GM19395 (cell line): Measurements from ENCODE around the gene SPAG7.

Experiments
- ATAC-seq: cut with Tn5 transposase; IDR thresholded peaks from one replicate; pipeline ENCODE4 v1.9.1; 2021; ENCODE audit warnings: mild to moderate bottlenecking, moderate library complexity; ENCODE audit not compliant: unreplicated experiment

The SPAG7 gene

GRCh38 chr17:4978726-4979125 is 11.1 kb upstream of the SPAG7 start:
- no peak for ATAC-seq

DNA sequence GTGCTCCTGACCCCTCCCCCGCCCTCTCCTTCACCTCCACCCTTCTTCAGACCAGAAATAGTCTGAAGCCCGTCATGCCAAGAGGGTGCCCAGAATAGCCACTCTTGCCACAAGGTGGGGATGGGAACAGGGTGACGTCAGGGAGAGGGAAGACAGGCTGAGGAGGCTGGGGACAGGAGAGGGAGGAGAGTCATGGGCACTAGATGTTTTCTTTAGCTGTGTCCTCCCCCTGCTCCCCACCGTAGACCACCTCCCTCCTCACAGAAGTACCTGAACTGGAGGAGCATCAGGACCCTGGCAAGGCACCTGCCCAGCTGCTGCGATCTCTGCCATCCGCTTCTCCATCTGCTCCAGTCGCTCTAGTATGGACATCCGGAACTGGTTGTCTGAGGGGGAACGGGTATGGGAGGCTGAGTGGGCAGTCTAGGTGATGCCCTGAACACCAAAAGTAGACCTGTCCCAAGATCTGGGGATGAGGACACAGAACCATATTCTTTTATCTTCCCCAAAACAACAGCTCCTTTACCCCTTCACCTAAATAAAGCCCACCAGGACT is 6.6 kb upstream of the SPAG7 start:
- no peak for ATAC-seq

DNA sequence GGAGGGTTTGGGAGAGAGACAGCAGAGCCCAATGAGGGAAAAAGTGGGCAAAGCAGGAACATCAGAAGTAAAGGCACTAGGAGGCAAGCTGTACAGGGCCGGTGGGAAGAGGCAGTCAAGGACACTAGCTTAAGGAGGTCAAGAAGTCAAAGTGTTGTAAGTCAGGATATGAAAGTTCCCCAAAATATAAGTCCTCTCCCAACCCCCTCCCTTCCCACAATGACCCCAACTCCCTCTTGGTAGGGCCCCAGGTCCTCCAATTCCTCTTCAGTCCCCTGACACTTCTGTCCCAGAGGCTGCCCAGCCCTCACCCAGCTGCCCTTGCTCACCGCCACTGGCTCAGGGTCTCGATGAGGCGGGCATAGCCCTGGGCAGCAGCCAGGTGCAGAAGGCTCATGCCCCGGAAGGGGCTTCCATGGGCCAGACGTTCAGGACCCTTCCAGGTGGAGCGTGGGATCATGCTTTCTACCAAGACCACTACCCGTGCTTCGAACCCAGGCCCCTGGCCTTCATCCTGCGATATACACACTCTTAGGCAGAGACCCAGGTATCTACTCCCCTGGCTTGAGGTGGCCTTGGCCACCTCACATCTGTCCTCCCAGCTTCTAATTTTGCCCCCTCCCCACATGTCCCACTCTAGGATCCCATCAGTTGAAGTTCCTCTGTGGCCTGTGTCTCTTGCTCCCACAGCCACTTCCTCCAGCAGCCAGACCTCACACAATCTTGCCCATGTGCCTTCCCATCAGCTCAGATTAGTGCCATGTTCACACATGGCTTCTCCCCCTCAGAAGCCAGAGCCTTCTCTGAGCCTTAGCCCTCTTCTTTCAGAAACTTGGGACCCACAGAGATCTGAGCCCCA is 5.9 kb upstream of the SPAG7 start:
- ATAC-seq: no peak

DNA sequence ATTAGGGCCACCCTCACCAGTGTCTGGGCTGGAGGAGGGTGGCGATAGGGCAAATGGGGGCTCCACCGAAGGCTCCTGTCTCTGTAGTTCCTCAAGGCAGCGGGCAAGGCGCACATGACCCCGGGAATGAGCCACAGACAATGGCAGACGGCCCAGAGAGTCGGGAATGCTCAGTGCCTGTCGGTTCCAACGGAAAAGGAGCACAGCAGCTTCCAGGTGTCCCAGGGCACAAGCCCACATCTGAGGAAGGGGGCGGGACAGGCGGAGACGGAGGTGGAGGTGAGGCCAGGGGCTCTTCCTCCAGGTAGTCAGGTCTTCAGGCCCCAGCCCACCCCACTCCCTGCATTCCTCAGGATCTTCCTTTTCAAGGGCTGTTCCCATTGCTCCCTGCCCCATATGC is 5.1 kb upstream of the SPAG7 start:
- ATAC-seq: no peak

GRCh38 chr17:4972322-4972721 is 4.7 kb upstream of the SPAG7 start:
- ATAC-seq: no peak

GRCh38 chr17:4971826-4972225 is 4.2 kb upstream of the SPAG7 start:
- ATAC-seq: no peak

DNA sequence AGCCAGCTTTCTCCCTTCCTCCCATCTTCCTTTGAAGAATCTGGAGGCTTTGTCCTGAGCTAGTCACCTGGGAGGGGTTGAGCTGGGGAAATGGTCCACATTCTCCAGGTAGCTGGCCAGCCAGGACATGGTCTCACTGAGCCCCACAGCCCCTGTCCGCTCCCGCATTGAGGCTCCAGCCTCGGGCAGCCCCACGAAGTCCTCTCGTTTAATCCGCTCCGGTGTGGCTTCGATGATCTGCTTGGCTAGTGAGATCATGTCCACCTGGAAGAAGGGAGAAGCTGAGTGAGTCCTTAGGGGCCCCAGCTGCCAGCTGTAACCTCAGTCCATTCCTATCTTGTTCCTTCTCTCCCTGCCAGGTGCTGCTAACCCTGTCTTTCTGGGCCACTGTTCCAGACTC is 2.7 kb upstream of the SPAG7 start:
- no peak for ATAC-seq

DNA sequence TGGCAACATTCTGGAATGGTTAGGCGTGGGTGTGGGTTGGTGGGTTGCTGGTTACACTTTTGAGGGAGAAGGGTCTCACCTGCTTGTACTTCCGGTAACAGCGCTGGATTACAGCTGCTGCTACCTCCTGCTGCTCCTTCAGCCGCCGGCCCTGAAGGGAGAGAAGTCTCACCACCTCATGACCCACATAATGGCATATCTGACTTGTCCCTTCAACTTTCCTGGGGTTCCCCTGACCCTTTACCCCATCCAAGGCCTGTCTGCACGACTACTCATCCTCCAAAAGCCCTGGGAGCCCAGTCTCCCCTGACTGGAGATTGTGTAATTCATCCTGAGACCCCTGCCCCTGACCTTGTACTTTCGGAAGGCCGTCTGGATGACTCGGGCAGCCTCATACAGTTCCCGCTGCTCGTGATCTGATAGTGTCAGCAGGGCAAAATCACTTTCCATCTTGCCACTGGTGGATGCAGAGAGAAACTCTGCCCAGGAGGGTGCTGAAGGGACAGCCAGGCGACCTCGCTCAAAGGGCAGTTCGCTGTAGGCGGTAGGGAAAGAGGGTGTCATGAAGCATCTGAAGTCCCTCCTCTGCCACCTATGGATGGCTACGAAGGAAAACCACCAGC is 2.0 kb upstream of the SPAG7 start:
- ATAC-seq: no peak

DNA sequence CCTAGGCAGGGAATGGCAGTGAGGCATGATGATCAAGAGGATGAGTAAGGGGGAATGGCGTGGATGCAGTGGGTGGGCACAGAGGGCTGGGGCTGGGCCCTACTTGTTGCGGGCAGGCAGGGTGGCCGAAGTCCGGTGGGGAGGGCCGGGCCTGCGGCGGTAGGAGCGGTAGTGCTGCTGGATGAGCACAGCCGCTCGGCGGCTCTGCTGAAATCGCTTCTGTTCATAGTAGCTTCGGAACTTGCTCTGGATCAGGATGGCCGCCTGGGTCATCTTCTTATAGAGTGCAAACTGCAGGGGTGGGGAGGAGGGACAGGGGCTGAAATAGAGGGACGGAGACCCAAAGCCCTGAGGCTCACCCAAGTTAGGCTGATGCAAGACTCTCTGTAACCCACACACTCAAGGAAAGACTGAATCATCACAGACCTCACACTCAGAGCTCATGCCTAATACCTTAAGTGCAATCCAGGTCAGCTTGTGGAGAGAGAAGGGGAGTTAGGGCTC is 1.5 kb upstream of the SPAG7 start:
- ATAC-seq: no peak

- no peak for ATAC-seq
Observed at GRCh38 chr17:4968486-4969046, 949 bp upstream of the SPAG7 start.

- ATAC-seq: peak; percentile 83
Observed at GRCh38 chr17:4966844-4967538, 626 bp downstream of the SPAG7 start.

DNA sequence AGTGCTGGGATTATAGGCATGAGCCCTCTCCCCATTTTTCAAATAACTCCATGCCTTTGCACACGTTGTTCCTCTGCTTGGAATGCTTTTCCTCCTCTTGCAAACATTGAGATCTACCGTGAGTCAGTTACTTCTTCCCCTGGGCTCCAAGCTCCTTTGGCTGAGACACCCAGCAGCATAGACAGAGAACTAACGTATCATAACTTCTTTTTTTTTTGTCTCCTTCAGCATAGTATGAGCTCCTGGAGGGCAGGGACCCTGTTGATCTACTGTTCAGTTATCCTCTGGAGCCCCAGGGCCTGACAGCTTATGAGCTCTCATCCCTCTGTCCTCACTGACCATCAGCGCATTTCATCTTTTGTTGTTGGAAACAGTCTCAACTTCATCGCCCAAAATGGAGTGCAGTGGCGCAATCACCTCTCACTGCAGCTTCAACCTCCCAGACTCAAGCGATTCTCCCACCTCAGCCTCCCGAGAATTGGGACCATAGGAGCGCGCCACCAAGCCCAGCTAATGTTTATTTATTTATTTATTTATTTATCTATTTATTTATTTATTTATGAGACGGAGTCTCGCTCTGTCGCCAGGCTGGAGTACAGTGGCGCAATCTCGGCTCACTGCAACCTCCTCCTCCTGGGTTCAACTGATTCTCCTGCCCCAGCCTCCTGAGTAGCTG is 2.2 kb downstream of the SPAG7 start:
- no peak for ATAC-seq

GRCh38 chr17:4960279-4960922 is 7.2 kb downstream of the SPAG7 start:
- ATAC-seq: no peak

- no peak for ATAC-seq
Observed at GRCh38 chr17:4959261-4959965, 8.2 kb downstream of the SPAG7 start.

DNA sequence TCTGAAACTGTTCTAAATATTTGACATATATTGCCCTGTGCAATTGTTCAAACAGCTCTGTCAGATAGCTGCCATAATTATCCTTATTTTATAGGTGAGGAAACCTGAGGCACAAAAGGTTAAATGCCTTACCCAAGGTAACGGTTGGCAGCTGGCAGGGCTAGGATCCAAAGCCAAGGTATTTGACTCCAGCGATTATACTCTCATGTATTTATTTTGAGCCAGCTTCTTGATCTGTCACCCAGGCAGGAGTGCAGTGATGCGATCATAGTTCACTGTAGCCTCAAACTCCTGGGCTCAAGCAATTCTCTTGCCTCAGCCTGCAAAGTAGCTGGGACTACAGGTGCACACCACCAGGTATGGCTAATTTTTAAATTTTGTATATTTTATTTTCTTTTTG is 9.5 kb downstream of the SPAG7 start:
- ATAC-seq: no peak

GRCh38 chr17:4956493-4957061 is 11.0 kb downstream of the SPAG7 start:
- no peak for ATAC-seq

- no peak for ATAC-seq
Observed at GRCh38 chr17:4955091-4955490, 12.5 kb downstream of the SPAG7 start.

DNA sequence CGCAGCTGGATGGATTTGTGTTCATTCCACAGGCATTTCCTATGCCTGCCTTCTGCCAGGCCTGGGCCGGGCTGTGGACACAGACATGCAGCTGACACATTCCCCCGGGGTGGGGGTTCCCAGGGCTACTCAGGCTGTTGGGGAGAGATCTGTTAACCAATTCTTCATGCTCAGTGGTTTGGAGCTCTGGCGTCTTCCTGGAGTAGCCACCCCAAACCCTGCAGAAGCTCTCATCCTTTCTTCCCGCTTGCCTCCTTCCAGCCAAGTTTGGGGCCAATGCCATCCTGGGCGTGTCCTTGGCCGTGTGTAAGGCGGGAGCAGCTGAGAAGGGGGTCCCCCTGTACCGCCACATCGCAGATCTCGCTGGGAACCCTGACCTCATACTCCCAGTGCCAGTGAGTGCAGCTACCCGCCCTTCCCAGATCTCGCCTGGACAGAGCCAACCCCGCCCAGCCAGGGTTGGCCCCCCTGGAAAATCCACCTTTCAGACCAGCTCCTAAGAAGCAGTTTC is 14.1 kb downstream of the SPAG7 start:
- ATAC-seq: no peak

DNA sequence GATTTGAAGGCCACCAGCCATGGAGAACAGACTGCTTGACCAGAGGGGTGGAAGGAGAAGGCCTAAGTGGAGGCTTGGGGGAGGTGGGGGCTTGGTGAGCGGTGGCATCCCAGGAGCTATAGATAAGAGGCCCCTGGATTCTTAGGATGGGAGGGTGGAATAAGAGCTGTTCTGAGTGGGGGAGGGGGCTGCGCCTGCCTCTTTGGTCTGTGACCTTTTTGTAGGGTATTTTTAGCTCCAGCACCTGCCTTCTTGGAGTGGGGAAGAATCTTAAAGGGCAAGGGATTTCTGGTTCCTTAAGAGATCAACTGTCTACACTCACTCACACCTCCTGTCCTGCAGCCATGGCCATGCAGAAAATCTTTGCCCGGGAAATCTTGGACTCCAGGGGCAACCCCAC is 16.1 kb downstream of the SPAG7 start:
- ATAC-seq: no peak
